Body of pancreas (tissue), 4 donors: Measurements from ENCODE around the gene SEMA3F.

Experiments used
- CTCF ChIP-seq, 7 experiments: fragments of 450-650 bp in 4 of 7; fragments of 200-600 bp in 3 of 7; sonication (generic) in 3 of 7; IDR thresholded peaks; one replicate each; pipeline ENCODE4 v1.5.1; 2016 to 2019; ENCODE audit warnings: antibody characterized with exemption in 7 of 7
- POLR2A ChIP-seq, 3 donors: fragments of 450-650 bp; IDR thresholded peaks; one replicate each; pipeline ENCODE4 v1.6.1; 2016; ENCODE audit warnings: antibody characterized with exemption in 3 of 3, mild to moderate bottlenecking in 2 of 3

- TF ChIP-seq CTCF (IDR thresholded peaks at IDR 0.05) (no peak), POLR2A (IDR thresholded peaks at IDR 0.05) (no peak)
These were observed 11.5 kb downstream of the SEMA3F start for GRCh38 chr3:50166620-50167019.
